GM18520 (cell line): ENCODE measurements around the gene MIER2.

ENCODE experiments used
- ATAC-seq: cut with Tn5 transposase; IDR thresholded peaks from one replicate; pipeline ENCODE4 v1.9.1; 2021; ENCODE audit not compliant: unreplicated experiment

Gene MIER2

GRCh38 chr19:335486-336066 lies 9.0 kb downstream of the MIER2 start:
- ATAC-seq = no peak

- ATAC-seq = no peak
Measured at GRCh38 chr19:335072-335471, 9.5 kb downstream of the MIER2 start.

GRCh38 chr19:334296-335071 lies 10.1 kb downstream of the MIER2 start:
- no peak for ATAC-seq

GRCh38 chr19:330503-330902 lies 14.1 kb downstream of the MIER2 start:
- ATAC-seq = no peak

- no peak for ATAC-seq
Measured at GRCh38 chr19:329876-330275, 14.7 kb downstream of the MIER2 start.

- no peak for ATAC-seq
Measured at GRCh38 chr19:328025-328505, 16.5 kb downstream of the MIER2 start.

GRCh38 chr19:327291-328024 lies 17.1 kb downstream of the MIER2 start:
- ATAC-seq = no peak

GRCh38 chr19:326871-327270 lies 17.7 kb downstream of the MIER2 start:
- ATAC-seq = no peak

- no peak for ATAC-seq
Measured at GRCh38 chr19:325937-326565, 18.5 kb downstream of the MIER2 start.

GRCh38 chr19:325173-325936 lies 19.2 kb downstream of the MIER2 start:
- ATAC-seq = no peak

- ATAC-seq = no peak
Measured at GRCh38 chr19:324716-325115, 19.9 kb downstream of the MIER2 start.

GRCh38 chr19:322616-323015 lies 22.0 kb downstream of the MIER2 start:
- no peak for ATAC-seq

GRCh38 chr19:318509-318774 lies 26.2 kb downstream of the MIER2 start:
- no peak for ATAC-seq

GRCh38 chr19:317710-318508 lies 26.7 kb downstream of the MIER2 start:
- no peak for ATAC-seq

- ATAC-seq = no peak
Measured at GRCh38 chr19:315811-316210, 28.8 kb downstream of the MIER2 start.

GRCh38 chr19:313988-314815 lies 30.4 kb downstream of the MIER2 start:
- ATAC-seq = no peak

GRCh38 chr19:313169-313987 lies 31.2 kb downstream of the MIER2 start:
- ATAC-seq = no peak

GRCh38 chr19:311813-312261 lies 32.8 kb downstream of the MIER2 start:
- no peak for ATAC-seq
